ENCODE measurements around the gene VDAC2.
"Not testable (repeated sequence)": the region's sequence is repeated elsewhere in the genome, so short reads cannot be mapped to it uniquely, and the experiment has no call there.

- not testable (repeated sequence) for TF ChIP-seq POLR2AphosphoS5 (IDR thresholded peaks at IDR 0.05; ENCODE audit: borderline replicate concordance, low read depth, low read length); EZH2 (IDR thresholded peaks at IDR 0.05); FOXP2 (optimal IDR thresholded peaks at IDR 0.05; ENCODE audit: control extremely low read depth, extremely low read length, insufficient read depth)
These were observed 22.1 kb upstream of the VDAC2 start for GRCh38 chr10:75188522-75188921.
